ENCODE measurements around the gene RACGAP1. TPM values are rescaled to one million over a fixed set of nuclear protein-coding genes. Genes with fewer than 3 reads are reported as not detected.

Gene RACGAP1
- total RNA-seq, 1 donor from 2014 or later = 10.8 TPM

DNA sequence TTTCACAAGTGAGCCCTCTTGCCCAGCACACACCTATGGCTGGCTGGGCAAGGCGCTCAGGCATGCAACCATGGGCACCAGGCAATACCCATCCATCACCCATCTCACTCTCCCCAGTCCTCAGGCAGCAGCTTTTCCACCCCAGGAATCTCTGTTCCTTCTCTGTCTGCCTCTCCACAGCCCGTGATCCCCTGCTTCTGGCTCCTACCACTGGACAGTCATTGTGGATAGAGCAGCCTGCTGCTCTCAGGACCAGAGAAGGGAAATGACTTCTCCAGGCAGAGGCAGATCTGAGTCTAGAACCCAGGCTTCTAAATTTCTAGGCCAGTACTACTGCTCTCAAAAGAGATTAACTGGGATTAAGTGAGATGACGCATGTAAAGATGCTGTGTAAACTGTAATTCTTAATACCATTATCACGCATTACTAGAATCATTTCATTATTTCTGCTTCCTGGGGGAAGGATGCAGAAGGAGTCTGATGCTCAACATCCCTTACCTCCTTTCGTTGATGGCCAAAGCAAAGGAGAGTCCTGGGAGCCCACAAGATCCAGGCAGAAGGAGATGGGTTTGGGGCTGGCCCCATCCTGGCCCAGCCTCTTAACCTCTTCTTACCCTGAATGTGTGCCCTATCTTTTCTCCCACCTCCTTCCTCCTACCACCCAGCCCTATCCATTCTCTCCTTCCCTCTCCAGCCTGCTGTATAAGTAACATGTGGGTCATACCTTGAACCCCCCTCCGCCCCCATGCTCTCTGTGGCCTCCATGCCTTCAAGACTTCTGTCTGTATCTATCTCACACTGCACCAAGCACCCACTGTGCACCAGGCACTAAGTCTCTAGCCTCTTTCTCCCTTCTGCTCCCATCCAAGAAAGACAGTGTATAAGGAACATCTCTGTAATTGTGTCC is 68.4 kb downstream of the RACGAP1 start:
- H3K36me3 ChIP-seq = no peaks in the 10 kb centered on the region
- peaks cover 26% of the 10 kb centered on the region for H3K4me1 ChIP-seq
- H3K4me3 ChIP-seq = no peak overlapping the region
- DNase-seq (no peak), ATAC-seq (no peak)
- intact Hi-C loops (cut with DNase I) = no loop called here
- H3K9me3 ChIP-seq = no peaks in the 10 kb centered on the region
- H3K27me3 ChIP-seq = peaks cover 66% of the 10 kb centered on the region
- no peak overlapping the region for H3K27ac ChIP-seq
- TF ChIP-seq CTCF (IDR thresholded peaks at IDR 0.05) = no peak

DNA sequence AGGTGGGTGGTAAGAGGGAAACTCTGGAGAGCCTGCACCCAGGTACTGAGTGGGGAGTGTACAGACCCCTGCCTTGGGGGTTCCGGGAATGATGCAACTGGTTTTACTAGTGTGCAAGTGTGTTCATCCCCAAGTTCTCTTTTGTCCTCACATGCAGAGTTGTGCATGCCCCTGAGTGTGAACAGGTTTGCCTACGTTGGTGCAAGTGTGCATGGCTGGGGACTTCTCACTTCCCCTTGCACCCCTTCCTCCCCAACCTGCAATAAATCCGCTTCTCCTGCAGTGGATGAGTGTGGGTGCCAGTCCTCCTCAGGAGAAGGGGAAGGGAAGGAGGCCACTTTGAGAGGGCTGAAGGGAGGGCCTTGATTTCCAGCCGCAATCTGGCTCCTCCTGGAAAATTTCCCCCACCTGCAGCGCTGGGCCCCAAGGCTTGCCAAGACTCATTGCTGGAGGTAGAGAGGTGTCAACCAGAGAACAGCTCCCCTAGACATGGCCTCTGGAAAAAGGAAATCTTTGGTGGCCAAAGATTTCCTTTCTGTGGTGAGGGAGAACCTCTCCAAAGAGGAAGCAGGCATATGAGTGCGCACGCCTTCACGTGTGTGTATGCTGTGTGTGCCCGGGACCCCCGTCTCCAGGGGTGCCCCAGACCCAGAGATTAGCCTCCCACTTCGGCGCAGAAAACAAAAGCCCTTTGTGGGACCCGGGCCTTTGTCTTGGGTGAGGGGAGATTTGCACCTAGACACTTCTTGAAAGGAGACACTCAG is 69.2 kb downstream of the RACGAP1 start:
- DNase-seq (no peak), ATAC-seq (no peak)
- H3K27ac ChIP-seq = no peak overlapping the region
- H3K4me3 ChIP-seq = no peak overlapping the region
- no peaks in the 10 kb centered on the region for H3K36me3 ChIP-seq
- intact Hi-C loops (cut with DNase I) = no loop called here
- H3K27me3 ChIP-seq = peaks cover 64% of the 10 kb centered on the region
- no peak for TF ChIP-seq CTCF (IDR thresholded peaks at IDR 0.05)
- H3K4me1 ChIP-seq = peaks cover 23% of the 10 kb centered on the region
- no peaks in the 10 kb centered on the region for H3K9me3 ChIP-seq

DNA sequence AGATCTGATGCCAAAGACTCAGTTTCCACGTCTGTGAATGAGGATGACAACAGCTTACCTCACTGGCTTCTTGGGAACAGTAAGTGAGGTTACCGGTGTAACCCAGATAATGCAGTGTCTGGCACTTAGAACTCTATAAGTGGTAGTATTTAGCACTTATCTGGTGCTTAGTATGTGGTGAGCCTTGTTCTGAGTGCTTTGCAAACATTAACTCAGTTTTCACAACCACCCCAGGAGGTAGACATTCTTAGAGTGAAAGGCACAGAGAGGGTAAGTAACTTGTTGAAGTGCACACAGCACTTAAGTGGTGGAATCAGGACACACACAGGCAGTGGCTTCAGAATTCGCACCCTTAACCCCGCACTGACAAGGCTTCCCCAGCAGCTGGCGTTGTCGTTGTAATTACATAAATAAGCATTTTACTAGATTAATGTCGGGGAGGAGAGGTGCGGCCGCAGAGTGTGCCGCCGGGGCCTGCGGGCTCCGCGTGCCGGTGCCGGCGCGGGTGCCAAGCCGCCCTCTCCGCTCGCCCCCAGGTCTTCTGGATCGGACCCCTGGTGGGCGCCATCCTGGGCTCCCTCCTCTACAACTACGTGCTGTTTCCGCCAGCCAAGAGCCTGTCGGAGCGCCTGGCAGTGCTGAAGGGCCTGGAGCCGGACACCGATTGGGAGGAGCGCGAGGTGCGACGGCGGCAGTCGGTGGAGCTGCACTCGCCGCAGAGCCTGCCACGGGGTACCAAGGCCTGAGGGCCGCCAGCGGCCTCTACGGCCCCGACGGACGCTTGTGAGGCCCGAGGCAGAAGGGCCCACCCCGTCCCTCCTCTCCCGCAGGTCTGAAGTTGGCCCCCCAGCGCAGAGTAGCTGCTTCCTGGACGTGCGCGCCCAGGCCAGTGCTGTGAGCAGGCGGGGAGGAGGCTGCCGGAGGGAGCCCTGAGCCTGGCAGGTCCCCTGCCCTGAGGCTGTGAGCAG is 70.1 kb downstream of the RACGAP1 start:
- H3K4me1 ChIP-seq = peaks cover 21% of the 10 kb centered on the region
- ATAC-seq = peak; percentile 67
- no peak for TF ChIP-seq CTCF (IDR thresholded peaks at IDR 0.05)
- peaks cover 54% of the 10 kb centered on the region for H3K27me3 ChIP-seq
- DNase-seq = peak; percentile 65
- H3K4me3 ChIP-seq = no peak overlapping the region
- no peaks in the 10 kb centered on the region for H3K36me3 ChIP-seq
- H3K27ac ChIP-seq = no peak overlapping the region
- intact Hi-C loops (cut with DNase I) = no loop called here
- H3K9me3 ChIP-seq = no peaks in the 10 kb centered on the region

GRCh38 chr12:49953961-49954846 is 71.1 kb downstream of the RACGAP1 start:
- peaks cover 15% of the 10 kb centered on the region for H3K4me1 ChIP-seq
- intact Hi-C loops (cut with DNase I) = no loop called here
- ATAC-seq = no peak
- H3K9me3 ChIP-seq = no peaks in the 10 kb centered on the region
- TF ChIP-seq CTCF (IDR thresholded peaks at IDR 0.05) = no peak
- no peak overlapping the region for H3K4me3 ChIP-seq
- no peak overlapping the region for H3K27ac ChIP-seq
- H3K36me3 ChIP-seq = no peaks in the 10 kb centered on the region
- peaks cover 45% of the 10 kb centered on the region for H3K27me3 ChIP-seq
- DNase-seq = peak; percentile 63

All from upper lobe of right lung (tissue), 1 donor.